WTC11 (cell line): ENCODE measurements around the gene HOXB6. TPM values are rescaled to one million over a fixed set of nuclear protein-coding genes. Genes with fewer than 3 reads are reported as not detected.

ENCODE experiments used
- ATAC-seq: fragments of 200-7000 bp; cut with Tn5 transposase; 2 replicates; pipeline ENCODE4 v1.10.0; 2021; ENCODE audit warnings: mild to moderate bottlenecking, moderate library complexity
- CTCF ChIA-PET: fragments of 300-600 bp; sonication (Branson Sonifier 250); formaldehyde crosslinking; loops from one replicate; lab custom pipeline; 2021; ENCODE audit warnings: antibody characterized with exemption; lab: Charles Lee
- POLR2A ChIA-PET: fragments of 350-600 bp; sonication (Branson Sonifier 250); formaldehyde crosslinking; loops from one replicate; lab custom pipeline; 2021; ENCODE audit warnings: antibody characterized with exemption; lab: Charles Lee
- DNase-seq: peaks from one replicate; pipeline ENCODE4 v3.0.0; 2021; ENCODE audit warnings: low spot score
- H3K27ac Mint-ChIP-seq: 2 replicates; pipeline ENCODE4 v1.8.0; 2021; ENCODE audit warnings: mixed read lengths
- H3K27me3 Mint-ChIP-seq: 2 replicates; pipeline ENCODE4 v1.8.0; 2021; ENCODE audit warnings: low read depth, mild to moderate bottlenecking, moderate library complexity, mixed read lengths
- H3K36me3 Mint-ChIP-seq: 2 replicates; pipeline ENCODE4 v1.8.0; 2021; ENCODE audit warnings: mixed read lengths
- H3K4me1 Mint-ChIP-seq: 2 replicates; pipeline ENCODE4 v1.8.0; 2022; ENCODE audit warnings: mixed read lengths
- H3K4me3 Mint-ChIP-seq: 2 replicates; pipeline ENCODE4 v1.8.0; 2021; ENCODE audit warnings: mild to moderate bottlenecking, moderate library complexity, mixed read lengths
- H3K9me3 Mint-ChIP-seq: 2 replicates; pipeline ENCODE4 v1.8.0; 2021; ENCODE audit warnings: mixed read lengths
- CREB1 ChIP-seq: sonication (generic); formaldehyde crosslinking; IDR thresholded peaks from 2 replicates; pipeline ENCODE4 v1.8.0; 2023; ENCODE audit warnings: mild to moderate bottlenecking, missing genetic modification reagents
- ETV6 ChIP-seq: sonication (generic); formaldehyde crosslinking; IDR thresholded peaks from 2 replicates; pipeline ENCODE4 v1.8.1; 2022; ENCODE audit warnings: mild to moderate bottlenecking, missing genetic modification reagents
- FOXP1 ChIP-seq: sonication (generic); formaldehyde crosslinking; IDR thresholded peaks from 2 replicates; pipeline ENCODE4 v1.8.0; 2022; ENCODE audit warnings: missing genetic modification reagents, mild to moderate bottlenecking, moderate library complexity, borderline replicate concordance
- HMGA2 ChIP-seq: fragments of 250-450 bp; sonication (Bioruptor Pico); IDR thresholded peaks from 2 replicates; pipeline ENCODE4 v1.4.0; 2021; ENCODE audit warnings: mild to moderate bottlenecking, moderate library complexity
- KAT7 ChIP-seq: sonication (generic); formaldehyde crosslinking; IDR thresholded peaks from 2 replicates; pipeline ENCODE4 v1.8.1; 2023; ENCODE audit warnings: missing genetic modification reagents, mild to moderate bottlenecking, borderline replicate concordance
- MAX ChIP-seq: sonication (generic); formaldehyde crosslinking; IDR thresholded peaks from 2 replicates; pipeline ENCODE4 v1.8.0; 2022; ENCODE audit warnings: mild to moderate bottlenecking, missing genetic modification reagents
- OVOL2 ChIP-seq: fragments of 250-450 bp; sonication (Bioruptor Pico); IDR thresholded peaks from 2 replicates; pipeline ENCODE4 v1.9.0; 2021; ENCODE audit warnings: mild to moderate bottlenecking, borderline replicate concordance
- ZNF121 ChIP-seq: sonication (generic); formaldehyde crosslinking; IDR thresholded peaks from 2 replicates; pipeline ENCODE4 v1.8.0; 2023; ENCODE audit warnings: missing genetic modification reagents
- ZNF396 ChIP-seq: fragments of 250-450 bp; sonication (Bioruptor Pico); IDR thresholded peaks from 2 replicates; pipeline ENCODE4 v1.8.0; 2021; ENCODE audit warnings: mild to moderate bottlenecking, moderate library complexity, borderline replicate concordance
- ZNF512 ChIP-seq: sonication (generic); formaldehyde crosslinking; IDR thresholded peaks from 2 replicates; pipeline ENCODE4 v1.8.1; 2022; ENCODE audit warnings: missing genetic modification reagents, borderline replicate concordance
- total RNA-seq: library from RNA; stranded (reverse); gene quantifications from 3 replicates; pipeline ENCODE4 v1.2.3, GENCODE V29; 2021
- TF ChIP-seq, protein P1 (sequence below): sonication (generic); formaldehyde crosslinking; IDR thresholded peaks from 2 replicates; pipeline ENCODE4 v1.8.0; 2022; ENCODE audit warnings: missing genetic modification reagents
- TF ChIP-seq, protein P2 (sequence below): fragments of 250-450 bp; sonication (Bioruptor Pico); IDR thresholded peaks from 2 replicates; pipeline ENCODE4 v1.9.0; 2021; ENCODE audit warnings: mild to moderate bottlenecking, borderline replicate concordance
- TF ChIP-seq, protein P3 (sequence below): fragments of 250-450 bp; sonication (Bioruptor Pico); IDR thresholded peaks from 2 replicates; pipeline ENCODE4 v1.8.0; 2021; ENCODE audit warnings: mild to moderate bottlenecking
- TF ChIP-seq, protein P4 (sequence below): sonication (generic); formaldehyde crosslinking; IDR thresholded peaks from 2 replicates; pipeline ENCODE4 v1.8.0; 2022; ENCODE audit warnings: mild to moderate bottlenecking, missing genetic modification reagents

The HOXB6 gene
- total RNA-seq, 1 experiment from 2014 or later, result not detected

DNA sequence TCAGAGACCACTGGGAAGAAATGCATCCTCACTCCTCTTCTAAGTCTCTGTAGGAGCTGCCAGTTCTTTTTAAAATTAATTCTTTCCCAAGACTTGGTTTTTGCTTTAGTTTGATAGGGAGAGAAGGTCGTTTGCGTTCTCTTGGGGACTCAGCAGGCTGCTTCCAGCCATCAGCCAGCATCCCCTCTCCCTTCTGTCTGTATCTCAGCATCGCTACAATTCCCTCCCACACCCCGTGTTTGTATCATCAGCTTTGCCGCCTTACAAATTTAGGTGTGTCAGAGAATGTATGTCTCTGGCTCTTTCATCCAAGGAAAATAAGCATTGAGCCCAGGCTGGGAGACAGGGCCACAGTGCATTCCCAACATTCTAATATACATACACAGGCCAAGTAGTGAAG is 5.4 kb downstream of the HOXB6 start (continued):
- TF ChIP-seq MAX (no peak), ZNF396 (CRISPR knock-in tag) (no peak), ETV6 (no peak), CREB1 (CRISPR knock-in tag) (no peak), FOXP1 (no peak)
- TF ChIP-seq, protein P1, sequence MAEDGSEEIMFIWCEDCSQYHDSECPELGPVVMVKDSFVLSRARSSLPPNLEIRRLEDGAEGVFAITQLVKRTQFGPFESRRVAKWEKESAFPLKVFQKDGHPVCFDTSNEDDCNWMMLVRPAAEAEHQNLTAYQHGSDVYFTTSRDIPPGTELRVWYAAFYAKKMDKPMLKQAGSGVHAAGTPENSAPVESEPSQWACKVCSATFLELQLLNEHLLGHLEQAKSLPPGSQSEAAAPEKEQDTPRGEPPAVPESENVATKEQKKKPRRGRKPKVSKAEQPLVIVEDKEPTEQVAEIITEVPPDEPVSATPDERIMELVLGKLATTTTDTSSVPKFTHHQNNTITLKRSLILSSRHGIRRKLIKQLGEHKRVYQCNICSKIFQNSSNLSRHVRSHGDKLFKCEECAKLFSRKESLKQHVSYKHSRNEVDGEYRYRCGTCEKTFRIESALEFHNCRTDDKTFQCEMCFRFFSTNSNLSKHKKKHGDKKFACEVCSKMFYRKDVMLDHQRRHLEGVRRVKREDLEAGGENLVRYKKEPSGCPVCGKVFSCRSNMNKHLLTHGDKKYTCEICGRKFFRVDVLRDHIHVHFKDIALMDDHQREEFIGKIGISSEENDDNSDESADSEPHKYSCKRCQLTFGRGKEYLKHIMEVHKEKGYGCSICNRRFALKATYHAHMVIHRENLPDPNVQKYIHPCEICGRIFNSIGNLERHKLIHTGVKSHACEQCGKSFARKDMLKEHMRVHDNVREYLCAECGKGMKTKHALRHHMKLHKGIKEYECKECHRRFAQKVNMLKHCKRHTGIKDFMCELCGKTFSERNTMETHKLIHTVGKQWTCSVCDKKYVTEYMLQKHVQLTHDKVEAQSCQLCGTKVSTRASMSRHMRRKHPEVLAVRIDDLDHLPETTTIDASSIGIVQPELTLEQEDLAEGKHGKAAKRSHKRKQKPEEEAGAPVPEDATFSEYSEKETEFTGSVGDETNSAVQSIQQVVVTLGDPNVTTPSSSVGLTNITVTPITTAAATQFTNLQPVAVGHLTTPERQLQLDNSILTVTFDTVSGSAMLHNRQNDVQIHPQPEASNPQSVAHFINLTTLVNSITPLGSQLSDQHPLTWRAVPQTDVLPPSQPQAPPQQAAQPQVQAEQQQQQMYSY (CRISPR knock-in tag), result no peak

GRCh38 chr17:48598736-48599135 is 6.0 kb downstream of the HOXB6 start:
- TF ChIP-seq, protein P2, sequence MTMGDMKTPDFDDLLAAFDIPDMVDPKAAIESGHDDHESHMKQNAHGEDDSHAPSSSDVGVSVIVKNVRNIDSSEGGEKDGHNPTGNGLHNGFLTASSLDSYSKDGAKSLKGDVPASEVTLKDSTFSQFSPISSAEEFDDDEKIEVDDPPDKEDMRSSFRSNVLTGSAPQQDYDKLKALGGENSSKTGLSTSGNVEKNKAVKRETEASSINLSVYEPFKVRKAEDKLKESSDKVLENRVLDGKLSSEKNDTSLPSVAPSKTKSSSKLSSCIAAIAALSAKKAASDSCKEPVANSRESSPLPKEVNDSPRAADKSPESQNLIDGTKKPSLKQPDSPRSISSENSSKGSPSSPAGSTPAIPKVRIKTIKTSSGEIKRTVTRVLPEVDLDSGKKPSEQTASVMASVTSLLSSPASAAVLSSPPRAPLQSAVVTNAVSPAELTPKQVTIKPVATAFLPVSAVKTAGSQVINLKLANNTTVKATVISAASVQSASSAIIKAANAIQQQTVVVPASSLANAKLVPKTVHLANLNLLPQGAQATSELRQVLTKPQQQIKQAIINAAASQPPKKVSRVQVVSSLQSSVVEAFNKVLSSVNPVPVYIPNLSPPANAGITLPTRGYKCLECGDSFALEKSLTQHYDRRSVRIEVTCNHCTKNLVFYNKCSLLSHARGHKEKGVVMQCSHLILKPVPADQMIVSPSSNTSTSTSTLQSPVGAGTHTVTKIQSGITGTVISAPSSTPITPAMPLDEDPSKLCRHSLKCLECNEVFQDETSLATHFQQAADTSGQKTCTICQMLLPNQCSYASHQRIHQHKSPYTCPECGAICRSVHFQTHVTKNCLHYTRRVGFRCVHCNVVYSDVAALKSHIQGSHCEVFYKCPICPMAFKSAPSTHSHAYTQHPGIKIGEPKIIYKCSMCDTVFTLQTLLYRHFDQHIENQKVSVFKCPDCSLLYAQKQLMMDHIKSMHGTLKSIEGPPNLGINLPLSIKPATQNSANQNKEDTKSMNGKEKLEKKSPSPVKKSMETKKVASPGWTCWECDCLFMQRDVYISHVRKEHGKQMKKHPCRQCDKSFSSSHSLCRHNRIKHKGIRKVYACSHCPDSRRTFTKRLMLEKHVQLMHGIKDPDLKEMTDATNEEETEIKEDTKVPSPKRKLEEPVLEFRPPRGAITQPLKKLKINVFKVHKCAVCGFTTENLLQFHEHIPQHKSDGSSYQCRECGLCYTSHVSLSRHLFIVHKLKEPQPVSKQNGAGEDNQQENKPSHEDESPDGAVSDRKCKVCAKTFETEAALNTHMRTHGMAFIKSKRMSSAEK, result no peak
- TF ChIP-seq OVOL2 (CRISPR knock-in tag) (no peak), ZNF512 (no peak)
- TF ChIP-seq, all 79 proteins: peak for 0
- H3K27ac Mint-ChIP-seq, result no peak overlapping the region
- DNase-seq (no peak), ATAC-seq (no peak)
- H3K4me3 Mint-ChIP-seq, result no peak overlapping the region
- H3K27me3 Mint-ChIP-seq, result peaks cover 100% of the 10 kb centered on the region; the same call in 1 of the 2 replicates
- peaks cover 2% of the 10 kb centered on the region; the same call in 1 of the 2 replicates for H3K36me3 Mint-ChIP-seq
- ChIA-PET CTCF (interaction anchor here (1.5 kb wide), 1 partner anchor 14 kb away, joined by 5 read pairs; no protein-coding TSS in a partner anchor), POLR2A (interaction anchor here (0.8 kb wide), 1 partner anchor 63 kb away, joined by 5 read pairs; no protein-coding TSS in a partner anchor)
- no peaks in the 10 kb centered on the region for H3K9me3 Mint-ChIP-seq
- peaks cover 41% of the 10 kb centered on the region for H3K4me1 Mint-ChIP-seq

DNA sequence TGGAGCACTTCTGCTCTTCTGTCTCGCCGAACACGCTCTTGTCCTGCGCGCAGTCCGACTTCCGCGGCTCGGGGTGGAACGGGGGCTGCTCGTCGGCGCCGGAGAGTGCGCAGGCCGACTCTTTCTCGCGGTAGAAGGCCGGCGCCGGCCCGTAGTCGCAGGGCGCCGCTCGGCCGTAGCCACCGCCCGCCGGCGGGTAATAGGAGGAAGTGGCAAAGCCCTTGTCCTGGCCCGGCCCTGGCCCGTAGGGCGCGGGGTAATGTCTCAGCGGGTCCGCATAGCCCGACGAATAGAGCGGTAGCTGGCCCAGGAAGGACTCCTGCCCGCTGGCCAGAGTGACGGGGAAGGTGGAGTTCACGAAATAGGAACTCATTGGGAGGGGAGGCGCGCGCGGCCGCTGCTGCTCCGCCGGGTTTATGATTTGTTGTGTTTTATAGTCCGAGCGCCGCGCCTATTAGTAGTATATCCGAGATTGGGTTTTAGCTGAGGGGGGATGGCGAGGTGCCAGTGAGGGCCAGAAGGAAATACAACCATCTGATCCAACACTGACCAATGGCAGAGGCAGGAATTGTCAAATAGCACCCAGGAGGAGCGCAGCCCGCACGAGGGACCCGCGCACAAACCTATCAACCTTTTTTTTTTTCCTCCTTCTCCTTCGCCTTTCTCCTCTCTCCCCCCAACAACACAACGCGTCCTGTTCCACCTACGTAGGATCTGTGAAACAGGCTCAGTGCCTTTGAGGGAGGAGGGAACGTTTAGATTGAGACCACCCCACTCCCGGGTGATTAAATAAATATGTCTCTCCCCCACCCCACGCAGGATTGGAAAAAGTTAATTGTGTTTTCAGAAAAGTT is 6.8 kb downstream of the HOXB6 start:
- ATAC-seq, result peak; percentile 12
- no peaks in the 10 kb centered on the region for H3K9me3 Mint-ChIP-seq
- CTCF ChIA-PET, result interaction anchor here (1.5 kb wide), 1 partner anchor 15 kb away, joined by 5 read pairs; no protein-coding TSS in a partner anchor
- no peak for DNase-seq
- peaks cover 100% of the 10 kb centered on the region; the same call in 1 of the 2 replicates for H3K27me3 Mint-ChIP-seq
- peak overlapping the region; percentile 38 for H3K4me3 Mint-ChIP-seq
- POLR2A ChIA-PET, result interaction anchor here (0.8 kb wide), 1 partner anchor 63 kb away, joined by 5 read pairs; no protein-coding TSS in a partner anchor
- peaks cover 2% of the 10 kb centered on the region; the same call in 1 of the 2 replicates for H3K36me3 Mint-ChIP-seq
- no peak overlapping the region for H3K27ac Mint-ChIP-seq
- TF ChIP-seq KAT7 (CRISPR knock-in tag) (0 out of 2 replicates have a peak, but pooled peaks have one; percentile 34), HMGA2 (no peak), CREB1 (CRISPR knock-in tag) (no peak), ZNF121 (CRISPR knock-in tag) (peak; percentile 23; the same call in 1 of the 2 replicates)
- TF ChIP-seq, protein P3, sequence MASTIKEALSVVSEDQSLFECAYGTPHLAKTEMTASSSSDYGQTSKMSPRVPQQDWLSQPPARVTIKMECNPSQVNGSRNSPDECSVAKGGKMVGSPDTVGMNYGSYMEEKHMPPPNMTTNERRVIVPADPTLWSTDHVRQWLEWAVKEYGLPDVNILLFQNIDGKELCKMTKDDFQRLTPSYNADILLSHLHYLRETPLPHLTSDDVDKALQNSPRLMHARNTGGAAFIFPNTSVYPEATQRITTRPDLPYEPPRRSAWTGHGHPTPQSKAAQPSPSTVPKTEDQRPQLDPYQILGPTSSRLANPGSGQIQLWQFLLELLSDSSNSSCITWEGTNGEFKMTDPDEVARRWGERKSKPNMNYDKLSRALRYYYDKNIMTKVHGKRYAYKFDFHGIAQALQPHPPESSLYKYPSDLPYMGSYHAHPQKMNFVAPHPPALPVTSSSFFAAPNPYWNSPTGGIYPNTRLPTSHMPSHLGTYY, result no peak
- TF ChIP-seq, protein P4, sequence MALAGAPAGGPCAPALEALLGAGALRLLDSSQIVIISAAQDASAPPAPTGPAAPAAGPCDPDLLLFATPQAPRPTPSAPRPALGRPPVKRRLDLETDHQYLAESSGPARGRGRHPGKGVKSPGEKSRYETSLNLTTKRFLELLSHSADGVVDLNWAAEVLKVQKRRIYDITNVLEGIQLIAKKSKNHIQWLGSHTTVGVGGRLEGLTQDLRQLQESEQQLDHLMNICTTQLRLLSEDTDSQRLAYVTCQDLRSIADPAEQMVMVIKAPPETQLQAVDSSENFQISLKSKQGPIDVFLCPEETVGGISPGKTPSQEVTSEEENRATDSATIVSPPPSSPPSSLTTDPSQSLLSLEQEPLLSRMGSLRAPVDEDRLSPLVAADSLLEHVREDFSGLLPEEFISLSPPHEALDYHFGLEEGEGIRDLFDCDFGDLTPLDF (CRISPR knock-in tag), result no peak
- H3K4me1 Mint-ChIP-seq, result peaks cover 44% of the 10 kb centered on the region
